ENCODE data around the gene ZYG11A.
"Not testable (repeated sequence)": the region's sequence is repeated elsewhere in the genome, so short reads cannot be mapped to it uniquely, and the experiment has no call there.

ZYG11A gene

DNA sequence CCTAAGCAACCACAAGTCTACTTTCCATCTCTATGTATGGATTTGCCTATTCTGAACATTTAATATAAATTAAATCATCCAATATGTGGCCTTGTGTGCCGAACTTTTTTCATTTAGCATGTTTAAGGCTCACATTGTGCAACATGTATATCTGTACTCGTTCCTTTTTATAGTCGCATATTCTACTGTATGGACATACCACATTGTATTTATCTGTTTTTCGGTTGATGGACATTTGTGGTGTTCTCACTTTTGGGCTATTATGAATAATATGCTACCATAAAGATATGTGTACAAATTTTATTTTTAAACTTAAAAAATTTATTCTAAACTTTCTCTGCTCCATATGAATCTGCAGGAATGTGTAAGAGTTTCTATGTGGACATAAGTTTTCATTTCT lies 13.0 kb downstream of the ZYG11A start:
- Mint-ChIP-seq H3K9me3 (no peaks in the 10 kb centered on the region), H3K36me3 (no peaks in the 10 kb centered on the region), H3K4me1 (peaks cover 5% of the 10 kb centered on the region), H3K4me3 (no peak overlapping the region), H3K27ac (no peak overlapping the region), H3K27me3 (peaks cover 5% of the 10 kb centered on the region)
- no peak for ATAC-seq

DNA sequence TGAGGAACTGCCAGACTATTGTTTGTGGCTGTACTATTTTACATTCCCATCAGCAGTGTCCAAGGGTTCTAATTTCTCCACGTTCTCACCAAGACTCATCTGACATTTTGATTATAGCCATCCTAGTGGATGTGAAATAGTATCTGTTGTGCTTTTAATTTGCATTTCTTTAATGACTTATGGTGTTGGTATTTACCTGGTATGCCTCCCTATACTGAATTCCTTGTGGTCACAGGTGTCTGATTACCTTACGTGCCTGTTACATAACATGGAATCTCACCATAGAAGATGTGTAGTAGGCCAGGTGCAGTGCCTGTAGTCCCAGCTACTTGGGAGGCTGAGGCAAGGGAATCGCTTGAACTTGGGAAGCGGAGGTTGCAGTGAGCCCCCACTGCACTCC lies 13.5 kb downstream of the ZYG11A start:
- no peak overlapping the region for H3K27ac Mint-ChIP-seq
- H3K36me3 Mint-ChIP-seq: no peaks in the 10 kb centered on the region
- no peaks in the 10 kb centered on the region for H3K9me3 Mint-ChIP-seq
- no peak overlapping the region for H3K4me3 Mint-ChIP-seq
- peaks cover 5% of the 10 kb centered on the region for H3K4me1 Mint-ChIP-seq
- peaks cover under 1% of the 10 kb centered on the region for H3K27me3 Mint-ChIP-seq
- ATAC-seq: no peak

DNA sequence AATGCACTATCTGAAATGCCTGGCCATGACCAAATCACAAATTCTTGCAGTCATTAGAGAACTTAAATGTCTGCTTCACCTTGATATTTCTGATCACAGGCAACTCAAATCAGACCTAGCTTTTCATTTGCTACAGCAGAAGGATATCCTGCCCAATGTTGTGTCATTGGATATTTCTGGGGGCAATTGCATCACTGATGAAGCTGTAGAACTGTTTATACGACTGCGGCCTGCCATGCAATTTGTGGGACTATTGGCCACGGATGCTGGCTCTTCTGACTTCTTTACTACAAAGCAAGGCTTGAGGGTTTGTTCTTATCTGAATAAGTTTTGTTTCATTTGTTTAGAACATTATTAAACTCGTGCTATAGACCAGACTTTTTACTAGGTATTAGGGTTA lies 14.9 kb downstream of the ZYG11A start:
- Mint-ChIP-seq H3K27me3 (no peaks in the 10 kb centered on the region), H3K4me1 (peaks cover 5% of the 10 kb centered on the region), H3K36me3 (no peaks in the 10 kb centered on the region), H3K4me3 (no peak overlapping the region), H3K9me3 (no peaks in the 10 kb centered on the region), H3K27ac (no peak overlapping the region)
- ATAC-seq: no peak

DNA sequence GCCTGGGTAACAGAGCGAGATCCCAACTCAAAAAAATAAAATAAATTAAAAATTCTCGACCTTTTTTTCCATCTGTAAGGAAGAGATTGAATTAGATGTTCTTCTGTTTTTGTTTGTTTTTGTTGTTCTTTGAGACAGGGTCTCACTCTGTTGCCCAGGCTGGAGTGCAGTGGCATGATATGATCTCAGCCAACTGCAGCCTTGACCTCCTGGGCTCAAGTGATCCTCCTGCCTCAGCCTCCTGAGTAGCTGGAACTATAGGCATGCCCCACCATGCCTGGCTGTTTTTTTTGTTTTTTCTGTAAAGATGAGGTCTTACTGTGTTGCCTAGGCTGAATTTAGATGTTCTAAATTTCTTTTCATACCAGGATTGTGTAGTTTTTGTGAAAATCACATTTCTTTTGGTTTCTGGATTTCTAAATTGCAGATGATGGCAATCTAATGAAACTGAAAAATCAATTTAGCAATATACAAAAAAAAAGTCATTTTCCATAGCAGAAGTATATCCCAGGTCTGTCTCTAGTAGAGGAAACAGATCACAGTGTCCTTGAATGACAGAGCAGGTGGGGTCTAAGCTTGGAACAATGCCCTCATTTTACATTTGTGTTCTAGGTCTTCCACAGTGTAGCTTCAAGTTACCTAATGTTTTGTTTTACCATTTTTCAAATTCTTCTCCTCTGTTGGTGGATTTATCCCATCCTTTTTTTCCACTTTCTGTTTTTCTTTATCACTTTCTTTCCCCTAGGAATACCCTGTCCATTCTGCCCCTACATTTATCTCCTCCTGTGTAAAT lies 20.3 kb downstream of the ZYG11A start:
- peaks cover 5% of the 10 kb centered on the region for H3K4me1 Mint-ChIP-seq
- H3K4me3 Mint-ChIP-seq: no peak overlapping the region
- H3K36me3 Mint-ChIP-seq: no peaks in the 10 kb centered on the region
- no peak overlapping the region for H3K27ac Mint-ChIP-seq
- no peak for ATAC-seq
- H3K9me3 Mint-ChIP-seq: no peaks in the 10 kb centered on the region
- no peaks in the 10 kb centered on the region for H3K27me3 Mint-ChIP-seq

DNA sequence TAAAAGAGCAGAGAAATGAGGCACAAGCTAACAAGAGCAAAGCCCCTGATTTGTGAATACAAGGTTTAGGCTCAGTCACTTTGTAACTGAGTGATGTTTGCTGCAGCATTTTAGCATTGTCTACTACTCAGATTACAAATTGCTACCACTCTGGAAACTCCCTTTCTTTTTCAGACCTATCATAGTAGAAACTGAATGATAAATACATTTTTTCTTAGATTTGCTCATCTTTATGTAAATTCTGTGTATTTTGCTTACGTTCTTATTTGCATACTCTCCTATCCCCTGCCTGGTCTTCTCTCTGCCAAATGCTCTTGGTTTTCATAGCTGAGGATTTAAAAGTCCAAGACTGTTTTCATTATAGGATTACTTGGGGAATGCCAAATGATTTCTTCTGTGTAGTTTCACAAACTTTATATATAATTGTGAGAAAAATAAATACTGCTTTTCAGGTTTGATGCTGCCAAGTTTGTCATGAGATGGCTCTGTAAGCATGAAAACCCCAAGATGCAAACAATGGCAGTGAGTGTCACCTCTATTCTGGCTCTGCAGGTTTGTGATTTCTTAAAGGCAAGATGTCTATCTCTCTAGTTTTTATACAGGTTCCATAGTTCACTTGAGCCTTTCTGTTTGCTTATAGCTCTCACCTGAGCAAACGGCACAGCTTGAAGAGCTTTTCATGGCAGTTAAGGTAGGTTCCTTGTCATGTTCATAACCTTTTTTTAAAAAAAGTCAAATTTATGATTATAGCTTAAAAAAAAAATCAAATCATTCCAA lies 24.7 kb downstream of the ZYG11A start:
- peak; percentile 58 for ATAC-seq
- H3K9me3 Mint-ChIP-seq: no peaks in the 10 kb centered on the region
- no peaks in the 10 kb centered on the region for H3K27me3 Mint-ChIP-seq
- H3K36me3 Mint-ChIP-seq: no peaks in the 10 kb centered on the region
- H3K4me3 Mint-ChIP-seq: no peak overlapping the region
- H3K27ac Mint-ChIP-seq: no peak overlapping the region
- H3K4me1 Mint-ChIP-seq: no peaks in the 10 kb centered on the region

DNA sequence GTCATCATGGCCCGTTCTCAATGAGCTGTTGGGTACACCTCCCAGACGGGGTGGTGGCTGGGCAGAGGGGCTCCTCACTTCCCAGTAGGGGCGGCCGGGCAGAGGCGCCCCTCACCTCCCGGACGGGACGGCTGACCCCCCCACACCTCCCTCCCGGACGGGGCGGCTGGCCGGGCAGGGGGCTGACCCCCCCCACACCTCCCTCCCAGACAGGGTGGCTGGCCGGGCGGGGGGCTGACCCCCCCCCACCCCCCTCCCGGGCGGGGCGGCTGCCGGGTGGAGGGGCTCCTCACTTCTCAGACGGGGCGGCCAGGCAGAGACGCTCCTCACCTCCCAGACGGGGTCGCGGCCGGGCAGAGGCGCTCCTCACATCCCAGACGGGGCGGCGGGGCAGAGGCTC lies 27.2 kb downstream of the ZYG11A start:
- not testable (repeated sequence) for H3K36me3 Mint-ChIP-seq, H3K27me3 Mint-ChIP-seq, H3K9me3 Mint-ChIP-seq, H3K4me1 Mint-ChIP-seq, ATAC-seq, H3K4me3 Mint-ChIP-seq, H3K27ac Mint-ChIP-seq

DNA sequence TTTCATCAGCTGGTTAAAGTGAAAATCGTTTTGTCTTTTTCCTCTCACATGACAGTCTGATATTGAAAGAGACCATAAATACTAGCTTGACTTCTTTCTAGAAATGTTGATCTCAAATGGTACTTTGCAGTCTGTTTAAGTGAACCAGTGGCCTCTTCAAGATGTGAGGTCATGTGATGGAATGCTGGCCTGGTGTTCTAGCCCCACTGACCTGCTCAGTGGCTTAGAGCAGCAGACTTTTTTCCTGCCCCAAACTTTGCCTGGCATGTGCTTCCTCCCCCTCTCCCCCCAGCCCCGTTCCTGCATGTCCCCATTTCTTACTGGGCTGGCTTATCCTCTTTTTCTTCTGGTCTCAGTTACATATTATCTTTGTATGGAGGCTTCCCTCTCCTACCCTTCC lies 34.3 kb downstream of the ZYG11A start:
- no peaks in the 10 kb centered on the region for H3K4me1 Mint-ChIP-seq
- H3K27me3 Mint-ChIP-seq: no peaks in the 10 kb centered on the region
- H3K36me3 Mint-ChIP-seq: no peaks in the 10 kb centered on the region
- H3K4me3 Mint-ChIP-seq: no peak overlapping the region
- no peak for ATAC-seq
- H3K9me3 Mint-ChIP-seq: no peaks in the 10 kb centered on the region
- no peak overlapping the region for H3K27ac Mint-ChIP-seq

DNA sequence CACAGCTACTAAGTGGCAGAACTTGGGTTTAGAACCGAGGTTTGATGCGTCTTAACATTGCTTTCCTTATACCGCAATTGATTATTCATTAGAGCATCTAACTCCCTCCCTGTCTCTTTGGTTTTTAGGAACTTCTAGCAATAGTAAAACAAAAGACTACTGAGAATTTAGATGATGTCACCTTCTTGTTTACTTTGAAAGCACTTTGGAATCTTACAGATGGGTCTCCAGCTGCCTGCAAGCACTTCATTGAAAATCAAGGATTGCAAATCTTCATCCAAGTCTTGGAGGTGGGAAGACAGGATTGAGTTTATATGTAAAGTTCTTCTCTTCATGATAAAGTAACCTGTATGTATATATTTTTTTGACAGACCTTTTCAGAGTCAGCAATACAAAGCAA lies 35.0 kb downstream of the ZYG11A start:
- Mint-ChIP-seq H3K27ac (no peak overlapping the region), H3K4me1 (no peaks in the 10 kb centered on the region), H3K4me3 (no peak overlapping the region), H3K9me3 (no peaks in the 10 kb centered on the region), H3K36me3 (no peaks in the 10 kb centered on the region), H3K27me3 (no peaks in the 10 kb centered on the region)
- no peak for ATAC-seq

DNA sequence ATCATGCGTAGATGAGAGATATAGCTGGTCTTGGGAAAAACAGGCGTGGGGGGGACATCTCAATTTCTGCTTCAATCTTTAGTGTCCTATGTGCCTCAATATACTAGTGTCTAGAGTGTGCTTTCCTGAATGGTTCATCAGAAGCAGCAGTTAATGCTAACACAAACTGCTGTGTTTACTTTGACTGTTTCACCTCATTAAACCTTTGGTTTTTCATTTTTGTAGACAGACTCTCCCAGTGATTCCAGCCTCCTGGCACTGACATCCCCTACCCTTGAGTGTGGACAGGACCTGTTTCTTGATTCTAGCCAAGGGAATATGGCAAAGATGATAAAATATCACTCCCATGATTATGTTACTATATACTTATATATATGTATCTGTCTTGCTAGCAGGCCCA lies 37.6 kb downstream of the ZYG11A start:
- H3K9me3 Mint-ChIP-seq: no peaks in the 10 kb centered on the region
- H3K27me3 Mint-ChIP-seq: no peaks in the 10 kb centered on the region
- no peaks in the 10 kb centered on the region for H3K4me1 Mint-ChIP-seq
- H3K4me3 Mint-ChIP-seq: no peak overlapping the region
- no peak for ATAC-seq
- H3K27ac Mint-ChIP-seq: no peak overlapping the region
- no peaks in the 10 kb centered on the region for H3K36me3 Mint-ChIP-seq

DNA sequence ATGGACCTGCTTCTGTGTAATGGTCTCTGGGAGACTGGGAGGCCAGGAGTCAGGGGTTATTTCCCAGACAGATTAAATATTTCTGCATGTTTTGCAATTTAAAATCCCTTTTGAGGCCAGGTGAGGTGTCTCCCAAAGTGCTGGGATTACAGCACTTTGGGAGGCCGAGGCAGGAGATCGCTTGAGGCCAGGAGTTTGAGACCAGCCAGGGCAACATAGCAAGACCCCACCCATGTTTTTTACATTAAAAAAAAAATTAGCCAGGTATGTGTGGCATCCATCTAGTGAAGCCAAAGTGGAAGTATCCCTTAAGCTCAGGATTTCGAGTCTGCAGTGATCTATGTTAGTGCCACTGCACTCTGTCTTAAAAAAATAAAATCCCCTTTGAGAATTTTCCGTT lies 44.9 kb downstream of the ZYG11A start:
- Mint-ChIP-seq H3K4me1 (no peaks in the 10 kb centered on the region), H3K9me3 (no peaks in the 10 kb centered on the region), H3K27me3 (no peaks in the 10 kb centered on the region), H3K4me3 (no peak overlapping the region), H3K36me3 (no peaks in the 10 kb centered on the region), H3K27ac (no peak overlapping the region)
- ATAC-seq: no peak

DNA sequence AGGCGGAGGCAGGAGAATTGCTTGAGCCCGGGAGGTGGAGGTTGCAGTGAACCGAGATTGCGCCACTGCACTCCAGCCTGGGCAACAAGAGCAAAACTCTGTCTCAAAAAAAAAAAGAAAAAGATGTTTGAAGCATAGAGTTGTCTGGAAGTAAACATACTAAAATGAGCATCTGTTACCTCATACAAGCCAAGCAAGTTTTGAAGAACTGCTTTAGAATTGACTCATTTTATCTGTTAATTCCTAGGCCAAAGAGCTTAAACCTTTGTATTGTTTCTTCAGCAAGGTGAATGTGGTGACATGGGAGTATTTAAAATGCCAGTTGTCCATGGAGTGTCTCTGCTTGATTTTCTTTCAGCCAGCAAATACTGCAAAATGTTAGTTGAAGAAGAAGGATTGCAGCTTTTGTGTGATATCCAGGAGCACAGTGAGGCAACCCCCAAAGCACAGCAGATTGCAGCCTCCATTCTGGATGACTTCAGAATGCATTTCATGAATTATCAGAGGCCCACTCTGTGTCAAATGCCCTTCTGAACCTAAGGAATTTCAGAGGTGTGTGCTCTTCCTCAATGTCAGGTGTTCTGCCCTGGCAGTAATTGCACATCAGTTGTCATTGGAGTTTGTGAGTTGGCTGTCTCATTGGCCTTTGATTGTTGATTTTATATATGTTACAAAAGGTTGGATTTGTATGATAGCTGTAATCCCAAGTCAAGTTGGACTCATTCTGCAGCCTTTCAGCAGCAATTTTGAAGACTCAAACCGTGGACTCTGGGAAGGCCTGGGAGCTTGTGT lies 50.1 kb downstream of the ZYG11A start:
- H3K9me3 Mint-ChIP-seq: no peaks in the 10 kb centered on the region
- peaks cover 22% of the 10 kb centered on the region for H3K36me3 Mint-ChIP-seq
- no peak for ATAC-seq
- H3K4me3 Mint-ChIP-seq: no peak overlapping the region
- H3K27me3 Mint-ChIP-seq: no peaks in the 10 kb centered on the region
- H3K4me1 Mint-ChIP-seq: no peaks in the 10 kb centered on the region
- no peak overlapping the region for H3K27ac Mint-ChIP-seq

DNA sequence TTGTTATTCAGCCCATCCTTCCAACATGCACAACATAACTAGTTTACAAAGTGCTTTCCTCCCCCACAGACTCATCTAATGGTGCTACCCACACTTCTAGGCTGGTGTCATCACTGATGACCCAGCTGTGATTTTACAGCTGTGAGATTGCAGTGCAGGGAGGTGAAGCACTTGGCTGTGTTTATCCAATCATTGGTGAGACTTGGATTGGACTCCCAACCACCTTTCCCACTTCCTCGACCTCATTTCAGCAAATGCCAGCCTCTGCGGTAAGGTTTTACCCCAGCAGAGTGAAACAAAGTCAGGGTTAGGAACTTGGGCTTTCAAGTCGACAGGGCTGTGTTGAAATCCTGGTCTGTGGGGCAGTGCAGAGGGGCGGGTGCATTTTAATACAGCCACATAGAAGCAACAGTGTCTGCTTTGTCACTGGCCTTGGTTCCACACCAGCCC lies 56.9 kb downstream of the ZYG11A start:
- peaks cover 23% of the 10 kb centered on the region for H3K36me3 Mint-ChIP-seq
- ATAC-seq: no peak
- no peaks in the 10 kb centered on the region for H3K4me1 Mint-ChIP-seq
- H3K27ac Mint-ChIP-seq: no peak overlapping the region
- no peaks in the 10 kb centered on the region for H3K27me3 Mint-ChIP-seq
- no peak overlapping the region for H3K4me3 Mint-ChIP-seq
- no peaks in the 10 kb centered on the region for H3K9me3 Mint-ChIP-seq

DNA sequence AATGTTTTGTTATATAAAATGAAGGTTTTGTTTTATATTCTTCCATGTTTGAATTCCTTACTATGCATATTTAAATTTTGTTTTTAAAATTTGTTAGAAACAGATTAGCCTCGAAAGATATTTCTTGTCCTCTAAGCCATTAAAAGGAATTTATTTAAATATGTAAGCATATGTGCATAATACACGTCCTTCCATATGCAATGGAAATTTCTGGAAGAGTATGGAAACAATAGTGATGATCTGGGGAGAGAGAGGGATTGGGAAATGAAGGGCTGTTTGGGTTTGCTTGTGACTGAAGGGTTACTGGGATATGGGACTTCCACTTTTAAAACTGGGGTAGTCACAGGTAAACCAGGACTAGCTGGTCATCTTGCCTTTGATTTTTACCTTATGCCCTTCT lies 57.8 kb downstream of the ZYG11A start:
- ATAC-seq: no peak
- Mint-ChIP-seq H3K36me3 (peaks cover 15% of the 10 kb centered on the region), H3K9me3 (no peaks in the 10 kb centered on the region), H3K27me3 (no peaks in the 10 kb centered on the region), H3K27ac (no peak overlapping the region), H3K4me1 (no peaks in the 10 kb centered on the region), H3K4me3 (no peak overlapping the region)

DNA sequence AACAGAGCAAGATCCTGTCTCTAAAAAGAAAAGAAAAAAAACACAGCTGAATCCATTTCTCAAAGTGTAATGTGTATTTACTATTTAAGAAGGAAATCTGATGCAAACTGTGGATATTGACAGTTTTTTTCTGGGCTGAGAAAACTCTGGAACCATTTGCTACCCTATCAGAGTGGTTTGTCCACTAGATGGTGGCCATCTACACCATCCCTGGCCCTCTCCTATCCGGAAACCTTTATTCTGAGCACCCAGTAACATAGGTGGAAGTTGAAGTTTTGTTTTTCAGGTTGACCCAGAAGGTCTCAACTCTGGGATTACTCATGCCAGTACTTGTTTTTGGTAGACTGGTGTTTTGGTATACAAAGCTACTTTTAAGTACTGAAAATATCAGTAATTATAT lies 58.8 kb downstream of the ZYG11A start:
- Mint-ChIP-seq H3K4me3 (no peak overlapping the region), H3K36me3 (peaks cover 12% of the 10 kb centered on the region), H3K27me3 (no peaks in the 10 kb centered on the region), H3K27ac (no peak overlapping the region), H3K4me1 (no peaks in the 10 kb centered on the region), H3K9me3 (no peaks in the 10 kb centered on the region)
- ATAC-seq: no peak

DNA sequence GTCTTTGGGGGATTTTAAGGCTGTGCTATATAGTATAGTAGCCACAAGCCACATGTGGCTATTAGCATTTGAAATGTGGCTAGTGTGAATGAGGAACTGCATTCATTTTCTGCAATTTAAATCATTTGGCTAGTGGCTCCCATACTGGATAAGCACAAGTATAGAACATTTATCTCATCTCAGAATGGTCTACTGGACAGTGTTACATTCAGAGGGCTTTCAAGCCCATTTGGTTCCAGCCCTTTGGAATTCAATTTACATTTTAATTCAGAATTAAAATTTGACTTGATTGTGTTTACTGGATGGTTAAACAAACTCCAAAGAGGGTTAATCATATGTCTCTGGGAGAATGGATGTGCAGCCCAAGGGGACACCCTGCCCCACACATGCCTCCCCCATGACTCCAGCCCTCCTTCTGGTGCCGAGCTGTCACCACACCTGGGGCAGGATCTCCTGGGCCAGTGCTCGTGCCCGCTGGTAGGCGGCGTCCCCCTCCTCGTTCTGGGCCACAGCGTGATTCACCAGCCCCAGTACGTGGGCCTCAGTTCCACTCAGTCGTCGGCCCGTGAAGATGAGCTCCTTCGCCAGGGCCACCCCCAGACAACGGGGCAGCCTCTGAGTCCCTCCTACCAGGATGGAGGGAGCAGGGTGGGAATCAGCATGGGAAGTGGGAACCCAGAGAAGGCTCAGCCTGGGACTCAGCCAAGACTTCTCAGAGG lies 61.8 kb downstream of the ZYG11A start:
- H3K4me3 Mint-ChIP-seq: no peak overlapping the region
- H3K27me3 Mint-ChIP-seq: no peaks in the 10 kb centered on the region
- no peaks in the 10 kb centered on the region for H3K9me3 Mint-ChIP-seq
- no peaks in the 10 kb centered on the region for H3K4me1 Mint-ChIP-seq
- H3K36me3 Mint-ChIP-seq: peaks cover 15% of the 10 kb centered on the region
- no peak overlapping the region for H3K27ac Mint-ChIP-seq
- no peak for ATAC-seq
